ENCODE measurements around the gene LCNL1.

The LCNL1 gene

GRCh38 chr9:136965771-136966484 lies 16.9 kb upstream of the LCNL1 start:
- Histone ChIP-seq H3F3A (ENCODE audit: low read depth) (no peaks in the 10 kb centered on the region), H2AFZ (ENCODE audit: low read length) (peak overlapping the region; percentile 99), H3K4me1 (ENCODE audit: insufficient read depth, low read length, poor library complexity, severe bottlenecking) (peaks cover 9% of the 10 kb centered on the region), H3K4me2 (ENCODE audit: low read depth, low read length, poor library complexity, severe bottlenecking) (peak overlapping the region; percentile 88), H3K4me3 (ENCODE audit: low read length, poor library complexity, severe bottlenecking) (peak overlapping the region; percentile 76), H3K36me3 (ENCODE audit: insufficient read depth, low read length) (no peaks in the 10 kb centered on the region), H3K9me2 (replicated peaks; ENCODE audit: low read depth, low read length) (no peaks in the 10 kb centered on the region), H3K9ac (ENCODE audit: low read depth, low read length, poor library complexity, severe bottlenecking) (peak overlapping the region; percentile 54), H3K79me2 (ENCODE audit: insufficient read depth, low read length) (no peaks in the 10 kb centered on the region), H3K27me3 (ENCODE audit: insufficient read depth, low read length, poor library complexity, severe bottlenecking) (no peaks in the 10 kb centered on the region), H4K20me1 (ENCODE audit: insufficient read depth, low read length, poor library complexity, severe bottlenecking) (no peaks in the 10 kb centered on the region), H3K9me3 (ENCODE audit: insufficient read depth, low read depth, low read length) (no peaks in the 10 kb centered on the region)
- TF ChIP-seq CTCF (conservative IDR thresholded peaks at IDR 0.05; ENCODE audit: low read length) (no peak), EZH2phosphoT487 (IDR thresholded peaks at IDR 0.05; ENCODE audit: borderline replicate concordance) (no peak)

- Histone ChIP-seq H3K36me3 (ENCODE audit: insufficient read depth, low read length) (no peaks in the 10 kb centered on the region), H3K4me3 (ENCODE audit: low read length, poor library complexity, severe bottlenecking) (no peak overlapping the region), H3F3A (ENCODE audit: low read depth) (no peaks in the 10 kb centered on the region), H3K4me2 (ENCODE audit: low read depth, low read length, poor library complexity, severe bottlenecking) (no peak overlapping the region), H3K9me2 (replicated peaks; ENCODE audit: low read depth, low read length) (no peaks in the 10 kb centered on the region), H3K79me2 (ENCODE audit: insufficient read depth, low read length) (no peaks in the 10 kb centered on the region), H3K4me1 (ENCODE audit: insufficient read depth, low read length, poor library complexity, severe bottlenecking) (peaks cover 9% of the 10 kb centered on the region), H2AFZ (ENCODE audit: low read length) (no peak overlapping the region), H4K20me1 (ENCODE audit: insufficient read depth, low read length, poor library complexity, severe bottlenecking) (no peaks in the 10 kb centered on the region), H3K27me3 (ENCODE audit: insufficient read depth, low read length, poor library complexity, severe bottlenecking) (no peaks in the 10 kb centered on the region), H3K9me3 (ENCODE audit: insufficient read depth, low read depth, low read length) (no peaks in the 10 kb centered on the region), H3K9ac (ENCODE audit: low read depth, low read length, poor library complexity, severe bottlenecking) (no peak overlapping the region)
- no peak for TF ChIP-seq EZH2phosphoT487 (IDR thresholded peaks at IDR 0.05; ENCODE audit: borderline replicate concordance)
- TF ChIP-seq CTCF (conservative IDR thresholded peaks at IDR 0.05; ENCODE audit: low read length): no peak
These were observed 14.3 kb upstream of the LCNL1 start for GRCh38 chr9:136968333-136969127.

GRCh38 chr9:136969150-136969549 lies 13.6 kb upstream of the LCNL1 start:
- H3K79me2 ChIP-seq (ENCODE audit: insufficient read depth, low read length): no peaks in the 10 kb centered on the region

More at GRCh38 chr9:136969150-136969549, 13.6 kb upstream of the LCNL1 start:
- no peaks in the 10 kb centered on the region for H3K27me3 ChIP-seq (ENCODE audit: insufficient read depth, low read length, poor library complexity, severe bottlenecking)
- H3K4me1 ChIP-seq (ENCODE audit: insufficient read depth, low read length, poor library complexity, severe bottlenecking): peaks cover 9% of the 10 kb centered on the region
- H2AFZ ChIP-seq (ENCODE audit: low read length): no peak overlapping the region
- H4K20me1 ChIP-seq (ENCODE audit: insufficient read depth, low read length, poor library complexity, severe bottlenecking): no peaks in the 10 kb centered on the region
- no peaks in the 10 kb centered on the region for H3K9me2 ChIP-seq (replicated peaks; ENCODE audit: low read depth, low read length)
- no peak overlapping the region for H3K4me3 ChIP-seq (ENCODE audit: low read length, poor library complexity, severe bottlenecking)
- H3F3A ChIP-seq (ENCODE audit: low read depth): no peaks in the 10 kb centered on the region
- H3K4me2 ChIP-seq (ENCODE audit: low read depth, low read length, poor library complexity, severe bottlenecking): no peak overlapping the region
- no peaks in the 10 kb centered on the region for H3K9me3 ChIP-seq (ENCODE audit: insufficient read depth, low read depth, low read length)
- H3K36me3 ChIP-seq (ENCODE audit: insufficient read depth, low read length): no peaks in the 10 kb centered on the region
- TF ChIP-seq CTCF (conservative IDR thresholded peaks at IDR 0.05; ENCODE audit: low read length) (no peak), EZH2phosphoT487 (IDR thresholded peaks at IDR 0.05; ENCODE audit: borderline replicate concordance) (no peak)
- no peak overlapping the region for H3K9ac ChIP-seq (ENCODE audit: low read depth, low read length, poor library complexity, severe bottlenecking)

Data from Loucy (cell line).